SK-N-SH (cell line): ENCODE results near the gene TEAD4. TPM values are rescaled to one million over a fixed set of nuclear protein-coding genes. Genes with fewer than 3 reads are reported as not detected.
A peak's percentile ranks its signal among the peaks of the same experiment; 100 is the strongest.
"Not testable (repeated sequence)": the region's sequence is repeated elsewhere in the genome, so short reads cannot be mapped to it uniquely, and the experiment has no call there.

Source experiments
- CTCF ChIA-PET: fragments of 300-600, 350-600 bp; formaldehyde crosslinking; extraction: SDS; loops from one replicate; lab custom pipeline; 2021; lab: Yijun Ruan, JAX
- POLR2A ChIA-PET: fragments of 350-600 bp; sonication (Branson Sonifier 250); formaldehyde crosslinking; extraction: SDS; loops from one replicate; lab custom pipeline; 2020; ENCODE audit warnings: antibody characterized with exemption, inconsistent platforms; lab: Yijun Ruan, JAX
- DNase-seq: peaks from one replicate; pipeline ENCODE4 v3.0.0; 2012
- H2AFZ ChIP-seq: fragments of 200-600 bp; sonication (generic); 2 replicates; pipeline ENCODE4 v1.8.1; 2016; ENCODE audit warnings: antibody characterized with exemption, mild to moderate bottlenecking, low read depth
- H3F3A ChIP-seq: fragments of 200-600 bp; sonication (generic); replicated peaks from 2 replicates; pipeline ENCODE3; 2016; ENCODE audit warnings: antibody characterized with exemption, mild to moderate bottlenecking; ENCODE audit not compliant: insufficient read depth
- H3K27ac ChIP-seq, 2 experiments: fragments of 200-500 bp in 1 of 2; fragments of 200-600 bp in 1 of 2; sonication (Bioruptor generic) in 1 of 2; sonication (generic), shearing (Covaris generic) in 1 of 2; 2 replicates each; pipeline versions ENCODE4 v1.5.1 to v1.6.1; 2014 to 2016; ENCODE audit warnings: low read depth in 2 of 2, inconsistent platforms in 1 of 2, low read length in 1 of 2, mild to moderate bottlenecking in 1 of 2, mixed read lengths in 1 of 2
- H3K27me3 ChIP-seq: fragments of 200-600 bp; sonication (generic), shearing (Covaris generic); 2 replicates; pipeline ENCODE4 v1.6.1; 2016; ENCODE audit warnings: mixed run types; ENCODE audit not compliant: insufficient read depth
- H3K36me3 ChIP-seq, 2 experiments: fragments of 200-500 bp in 1 of 2; fragments of 200-600 bp in 1 of 2; sonication (Bioruptor generic) in 1 of 2; sonication (generic) in 1 of 2; replicated peaks in 1 of 2; 2 replicates each; pipeline versions ENCODE3 to v1.5.1; 2014 to 2016; ENCODE audit warnings: low read length in 1 of 2, mild to moderate bottlenecking in 1 of 2; ENCODE audit not compliant: insufficient read depth in 2 of 2, control insufficient read depth in 1 of 2
- H3K4me1 ChIP-seq, 2 experiments: fragments of 200-500 bp in 1 of 2; fragments of 200-600 bp in 1 of 2; sonication (Bioruptor generic) in 1 of 2; sonication (generic), shearing (Covaris generic) in 1 of 2; 2 replicates each; pipeline versions ENCODE4 v1.5.1 to v1.6.1; 2014 to 2016; ENCODE audit warnings: low read depth in 1 of 2, low read length in 1 of 2, mixed run types in 1 of 2; ENCODE audit not compliant: insufficient read depth in 2 of 2, control insufficient read depth in 1 of 2
- H3K4me2 ChIP-seq: fragments of 200-600 bp; sonication (generic), shearing (Covaris generic); 2 replicates; pipeline ENCODE4 v1.6.1; 2017; ENCODE audit warnings: mixed run types
- H3K4me3 ChIP-seq, 2 experiments: fragments of 200-500 bp in 1 of 2; fragments of 200-600 bp in 1 of 2; sonication (Bioruptor generic) in 1 of 2; sonication (generic), shearing (Covaris generic) in 1 of 2; 2 replicates each; pipeline versions ENCODE4 v1.5.1 to v1.8.1; 2014 to 2016; ENCODE audit warnings: low read depth in 2 of 2, inconsistent platforms in 1 of 2, low read length in 1 of 2, mild to moderate bottlenecking in 1 of 2, mixed read lengths in 1 of 2, moderate library complexity in 1 of 2
- H3K79me2 ChIP-seq: fragments of 200-600 bp; sonication (generic); 2 replicates; pipeline ENCODE4 v1.8.1; 2017; ENCODE audit warnings: mild to moderate bottlenecking; ENCODE audit not compliant: insufficient read depth
- H3K9ac ChIP-seq: fragments of 200-600 bp; sonication (generic); 2 replicates; pipeline ENCODE4 v1.6.1; 2017; ENCODE audit warnings: mixed run types
- H3K9me2 ChIP-seq: fragments of 200-600 bp; sonication (generic); 2 replicates; pipeline ENCODE4 v1.6.1; 2017; ENCODE audit warnings: mixed run types
- H3K9me3 ChIP-seq: fragments of 200-600 bp; sonication (generic); 2 replicates; pipeline ENCODE4 v1.6.1; 2017; ENCODE audit warnings: mixed run types, mild to moderate bottlenecking, moderate library complexity
- H4K20me1 ChIP-seq: fragments of 200-600 bp; sonication (generic); 2 replicates; pipeline ENCODE4 v1.6.1; 2017; ENCODE audit warnings: mild to moderate bottlenecking, mixed run types; ENCODE audit not compliant: insufficient read depth
- GABPA ChIP-seq: IDR thresholded peaks from 2 replicates; pipeline ENCODE4 v1.4.0; 2012; ENCODE audit warnings: low read depth, mild to moderate bottlenecking
- GATA2 ChIP-seq: sonication (generic); formaldehyde crosslinking; IDR thresholded peaks from 2 replicates; pipeline ENCODE4 v1.5.0; 2020; ENCODE audit warnings: mild to moderate bottlenecking, missing genetic modification reagents
- RCOR1 ChIP-seq: fragments of 150-350 bp; IDR thresholded peaks from 2 replicates; pipeline ENCODE4 v1.6.1; 2017; ENCODE audit warnings: antibody characterized with exemption, low read length
- RXRA ChIP-seq: IDR thresholded peaks from 2 replicates; pipeline ENCODE4 v1.4.0; 2012; ENCODE audit warnings: low read depth, mild to moderate bottlenecking, borderline replicate concordance
- WGBS: methylation state at CpG from one replicate; pipeline ENCODE4 v1.1.6; 2017; ENCODE audit warnings: low lambda C conversion rate; 5-methylcytosine and 5-hydroxymethylcytosine counted together
- polyA plus RNA-seq, 3 experiments: library from polyadenylated mRNA; depleted of rRNA; stranded (reverse); fragments of >200 nt; gene quantifications; 2 replicates each; pipeline ENCODE4 v1.2.3, GENCODE V29; 2012
- TF ChIP-seq, protein P1 (sequence below): IDR thresholded peaks from 2 replicates; pipeline ENCODE4 v1.4.0; 2012; ENCODE audit warnings: low read depth, borderline replicate concordance
- TF ChIP-seq, protein P2 (sequence below): fragments of 150-350 bp; IDR thresholded peaks from 2 replicates; pipeline ENCODE4 v1.6.1; 2017; ENCODE audit warnings: antibody characterized with exemption, low read length, low read depth, borderline replicate concordance
- TF ChIP-seq, protein P3 (sequence below): IDR thresholded peaks from 2 replicates; pipeline ENCODE4 v1.4.0; 2012; ENCODE audit warnings: low read depth, borderline replicate concordance

TEAD4 gene
- polyA plus RNA-seq, 1 of the 3 experiments (the other 2 are of a cell fraction): 27.1 TPM

- H3K4me3 ChIP-seq, POLR2A ChIA-PET, H3K9ac ChIP-seq, H3K27ac ChIP-seq, H3K9me3 ChIP-seq, H2AFZ ChIP-seq, H3K9me2 ChIP-seq, H3K4me2 ChIP-seq, H3K27me3 ChIP-seq, H3F3A ChIP-seq, DNase-seq, H3K79me2 ChIP-seq, H4K20me1 ChIP-seq, H3K4me1 ChIP-seq, H3K36me3 ChIP-seq: not testable (repeated sequence)
- CTCF ChIA-PET: interaction anchor here (0.7 to 11.3 kb wide), 3 partner anchors 62 to 209 kb away, joined by 3 to 165 read pairs (median 8); no protein-coding TSS in a partner anchor
- TF ChIP-seq, protein P1, sequence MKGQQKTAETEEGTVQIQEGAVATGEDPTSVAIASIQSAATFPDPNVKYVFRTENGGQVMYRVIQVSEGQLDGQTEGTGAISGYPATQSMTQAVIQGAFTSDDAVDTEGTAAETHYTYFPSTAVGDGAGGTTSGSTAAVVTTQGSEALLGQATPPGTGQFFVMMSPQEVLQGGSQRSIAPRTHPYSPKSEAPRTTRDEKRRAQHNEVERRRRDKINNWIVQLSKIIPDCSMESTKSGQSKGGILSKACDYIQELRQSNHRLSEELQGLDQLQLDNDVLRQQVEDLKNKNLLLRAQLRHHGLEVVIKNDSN: 0 out of 2 replicates have a peak, but pooled peaks have one; percentile 9
- 67% methylated on average over 3 of the region's 3 CpGs for WGBS
These were observed 106.6 kb downstream of the TEAD4 start for GRCh38 chr12:3065846-3066245.

DNA sequence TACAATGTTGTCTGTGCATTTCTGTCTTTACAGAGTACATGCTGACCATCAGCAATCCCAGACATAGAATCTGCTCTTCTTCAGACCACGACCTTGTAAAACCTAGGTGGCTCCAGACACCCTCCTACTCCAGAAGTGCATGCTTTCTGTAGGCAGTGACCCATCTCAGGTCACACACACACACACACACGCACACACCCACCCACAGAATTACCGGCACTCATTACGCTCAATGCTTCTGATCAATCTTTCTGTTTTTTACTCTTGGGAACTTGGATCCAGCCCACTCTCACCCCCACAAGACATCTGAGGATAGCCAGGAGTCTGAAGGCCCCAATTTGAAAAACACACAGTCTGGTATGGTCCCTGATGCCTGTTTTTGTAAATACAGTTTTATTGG lies 110.5 kb downstream of the TEAD4 start:
- H3K4me1 ChIP-seq: peaks cover 0 to 3% of the 10 kb centered on the region in 2 experiments; a peak in 1 of 4 replicates

More for the DNA sequence above, 110.5 kb downstream of the TEAD4 start:
- no peak overlapping the region for H3K4me2 ChIP-seq
- CTCF ChIA-PET: interaction anchor here (0.7 to 11.3 kb wide), 4 partner anchors 66 to 257 kb away, joined by 3 to 165 read pairs (median 3); no protein-coding TSS in a partner anchor
- TF ChIP-seq RXRA: no peak
- TF ChIP-seq, protein P2, sequence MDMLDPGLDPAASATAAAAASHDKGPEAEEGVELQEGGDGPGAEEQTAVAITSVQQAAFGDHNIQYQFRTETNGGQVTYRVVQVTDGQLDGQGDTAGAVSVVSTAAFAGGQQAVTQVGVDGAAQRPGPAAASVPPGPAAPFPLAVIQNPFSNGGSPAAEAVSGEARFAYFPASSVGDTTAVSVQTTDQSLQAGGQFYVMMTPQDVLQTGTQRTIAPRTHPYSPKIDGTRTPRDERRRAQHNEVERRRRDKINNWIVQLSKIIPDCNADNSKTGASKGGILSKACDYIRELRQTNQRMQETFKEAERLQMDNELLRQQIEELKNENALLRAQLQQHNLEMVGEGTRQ: no peak
- no peak for TF ChIP-seq GATA2 (CRISPR knock-in tag)
- TF ChIP-seq, protein P3, sequence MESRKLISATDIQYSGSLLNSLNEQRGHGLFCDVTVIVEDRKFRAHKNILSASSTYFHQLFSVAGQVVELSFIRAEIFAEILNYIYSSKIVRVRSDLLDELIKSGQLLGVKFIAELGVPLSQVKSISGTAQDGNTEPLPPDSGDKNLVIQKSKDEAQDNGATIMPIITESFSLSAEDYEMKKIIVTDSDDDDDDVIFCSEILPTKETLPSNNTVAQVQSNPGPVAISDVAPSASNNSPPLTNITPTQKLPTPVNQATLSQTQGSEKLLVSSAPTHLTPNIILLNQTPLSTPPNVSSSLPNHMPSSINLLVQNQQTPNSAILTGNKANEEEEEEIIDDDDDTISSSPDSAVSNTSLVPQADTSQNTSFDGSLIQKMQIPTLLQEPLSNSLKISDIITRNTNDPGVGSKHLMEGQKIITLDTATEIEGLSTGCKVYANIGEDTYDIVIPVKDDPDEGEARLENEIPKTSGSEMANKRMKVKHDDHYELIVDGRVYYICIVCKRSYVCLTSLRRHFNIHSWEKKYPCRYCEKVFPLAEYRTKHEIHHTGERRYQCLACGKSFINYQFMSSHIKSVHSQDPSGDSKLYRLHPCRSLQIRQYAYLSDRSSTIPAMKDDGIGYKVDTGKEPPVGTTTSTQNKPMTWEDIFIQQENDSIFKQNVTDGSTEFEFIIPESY: no peak
- no peak for TF ChIP-seq RCOR1
- no peak for TF ChIP-seq GABPA
- no peaks in the 10 kb centered on the region for H3K9me3 ChIP-seq
- no peaks in the 10 kb centered on the region for H3K79me2 ChIP-seq
- 61% methylated on average over 4 of the region's 4 CpGs for WGBS
- H4K20me1 ChIP-seq: no peaks in the 10 kb centered on the region
- POLR2A ChIA-PET: no interaction called here
- no peak for DNase-seq
- no peaks in the 10 kb centered on the region for H3K27me3 ChIP-seq
- no peak overlapping the region for H3K27ac ChIP-seq
- no peaks in the 10 kb centered on the region for H3K9me2 ChIP-seq
- H3K4me3 ChIP-seq: no peak overlapping the region
- no peaks in the 10 kb centered on the region for H3F3A ChIP-seq
- no peaks in the 10 kb centered on the region for H3K36me3 ChIP-seq
- H3K9ac ChIP-seq: no peak overlapping the region
- no peak overlapping the region for H2AFZ ChIP-seq
